ENCODE results near the gene CDON. TPM values are rescaled to one million over a fixed set of nuclear protein-coding genes. Genes with fewer than 3 reads are reported as not detected.

Gene CDON
- total RNA-seq, 1 experiment from 2014 or later = 17.1 TPM

DNA sequence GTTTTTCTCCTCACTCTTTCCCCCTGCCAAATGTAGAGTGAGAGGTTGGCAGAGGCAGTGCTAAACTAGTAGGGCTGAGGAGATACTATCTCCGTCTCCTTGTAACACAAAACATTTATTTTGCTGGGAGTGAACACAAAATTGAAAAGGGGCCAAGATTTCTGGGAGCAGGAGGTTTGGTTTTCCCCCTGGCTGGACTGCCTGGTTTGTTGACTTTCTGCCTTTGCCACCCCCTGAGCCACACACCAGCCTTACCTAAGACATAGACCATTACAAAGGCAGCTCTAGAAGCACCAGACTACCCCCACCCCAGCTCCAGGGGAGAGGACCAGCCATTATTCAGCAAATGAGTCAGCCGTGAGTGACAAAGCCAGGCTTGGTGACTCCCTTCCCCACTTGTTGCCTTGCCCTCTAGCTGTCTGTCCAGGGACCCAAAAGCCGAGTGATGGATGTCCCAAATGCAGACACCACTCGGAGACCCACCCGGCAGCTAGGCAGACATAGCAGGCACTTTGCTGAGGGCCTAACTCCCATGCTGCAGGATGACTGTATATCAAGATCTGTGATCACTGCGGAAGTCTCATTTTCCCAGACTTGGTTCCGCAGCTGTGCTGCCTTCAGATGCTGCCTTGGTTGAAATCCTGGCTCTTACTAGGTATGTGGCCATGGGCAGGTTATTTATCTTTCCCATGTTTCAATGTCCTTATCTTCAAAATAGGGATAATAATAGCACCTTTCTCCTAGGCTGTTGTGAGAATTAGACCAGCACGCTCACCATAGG, 17.7 kb upstream of the CDON start:
- TF ChIP-seq POLR2AphosphoS5 (IDR thresholded peaks at IDR 0.05; ENCODE audit: low read depth, low read length) = no peak
- no peak for TF ChIP-seq SIN3A (IDR thresholded peaks at IDR 0.05; ENCODE audit: borderline replicate concordance, insufficient read depth, low read depth, low read length)
- TF ChIP-seq, protein P1, sequence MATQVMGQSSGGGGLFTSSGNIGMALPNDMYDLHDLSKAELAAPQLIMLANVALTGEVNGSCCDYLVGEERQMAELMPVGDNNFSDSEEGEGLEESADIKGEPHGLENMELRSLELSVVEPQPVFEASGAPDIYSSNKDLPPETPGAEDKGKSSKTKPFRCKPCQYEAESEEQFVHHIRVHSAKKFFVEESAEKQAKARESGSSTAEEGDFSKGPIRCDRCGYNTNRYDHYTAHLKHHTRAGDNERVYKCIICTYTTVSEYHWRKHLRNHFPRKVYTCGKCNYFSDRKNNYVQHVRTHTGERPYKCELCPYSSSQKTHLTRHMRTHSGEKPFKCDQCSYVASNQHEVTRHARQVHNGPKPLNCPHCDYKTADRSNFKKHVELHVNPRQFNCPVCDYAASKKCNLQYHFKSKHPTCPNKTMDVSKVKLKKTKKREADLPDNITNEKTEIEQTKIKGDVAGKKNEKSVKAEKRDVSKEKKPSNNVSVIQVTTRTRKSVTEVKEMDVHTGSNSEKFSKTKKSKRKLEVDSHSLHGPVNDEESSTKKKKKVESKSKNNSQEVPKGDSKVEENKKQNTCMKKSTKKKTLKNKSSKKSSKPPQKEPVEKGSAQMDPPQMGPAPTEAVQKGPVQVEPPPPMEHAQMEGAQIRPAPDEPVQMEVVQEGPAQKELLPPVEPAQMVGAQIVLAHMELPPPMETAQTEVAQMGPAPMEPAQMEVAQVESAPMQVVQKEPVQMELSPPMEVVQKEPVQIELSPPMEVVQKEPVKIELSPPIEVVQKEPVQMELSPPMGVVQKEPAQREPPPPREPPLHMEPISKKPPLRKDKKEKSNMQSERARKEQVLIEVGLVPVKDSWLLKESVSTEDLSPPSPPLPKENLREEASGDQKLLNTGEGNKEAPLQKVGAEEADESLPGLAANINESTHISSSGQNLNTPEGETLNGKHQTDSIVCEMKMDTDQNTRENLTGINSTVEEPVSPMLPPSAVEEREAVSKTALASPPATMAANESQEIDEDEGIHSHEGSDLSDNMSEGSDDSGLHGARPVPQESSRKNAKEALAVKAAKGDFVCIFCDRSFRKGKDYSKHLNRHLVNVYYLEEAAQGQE (IDR thresholded peaks at IDR 0.05; ENCODE audit: insufficient read depth in 1 of 2, low read depth in 2 of 2, low read length in 1 of 2) = no peak
- TF ChIP-seq, protein P2, sequence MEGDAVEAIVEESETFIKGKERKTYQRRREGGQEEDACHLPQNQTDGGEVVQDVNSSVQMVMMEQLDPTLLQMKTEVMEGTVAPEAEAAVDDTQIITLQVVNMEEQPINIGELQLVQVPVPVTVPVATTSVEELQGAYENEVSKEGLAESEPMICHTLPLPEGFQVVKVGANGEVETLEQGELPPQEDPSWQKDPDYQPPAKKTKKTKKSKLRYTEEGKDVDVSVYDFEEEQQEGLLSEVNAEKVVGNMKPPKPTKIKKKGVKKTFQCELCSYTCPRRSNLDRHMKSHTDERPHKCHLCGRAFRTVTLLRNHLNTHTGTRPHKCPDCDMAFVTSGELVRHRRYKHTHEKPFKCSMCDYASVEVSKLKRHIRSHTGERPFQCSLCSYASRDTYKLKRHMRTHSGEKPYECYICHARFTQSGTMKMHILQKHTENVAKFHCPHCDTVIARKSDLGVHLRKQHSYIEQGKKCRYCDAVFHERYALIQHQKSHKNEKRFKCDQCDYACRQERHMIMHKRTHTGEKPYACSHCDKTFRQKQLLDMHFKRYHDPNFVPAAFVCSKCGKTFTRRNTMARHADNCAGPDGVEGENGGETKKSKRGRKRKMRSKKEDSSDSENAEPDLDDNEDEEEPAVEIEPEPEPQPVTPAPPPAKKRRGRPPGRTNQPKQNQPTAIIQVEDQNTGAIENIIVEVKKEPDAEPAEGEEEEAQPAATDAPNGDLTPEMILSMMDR (IDR thresholded peaks at IDR 0.05) = no peak
- no peak for TF ChIP-seq TCF7L2 (IDR thresholded peaks at IDR 0.05; ENCODE audit: low read depth, low read length)
- no peak overlapping the region for H3K27ac ChIP-seq (ENCODE audit: low read length)
- intact Hi-C loops (cut with micrococcal nuclease; ENCODE audit: unreplicated experiment) (no loop called here), in situ Hi-C loops (cut with HindIII; ENCODE audit: low pct_unique_long_range_greater_than_20kb, low sequenced_read_pairs) (loop anchor here (25.0 kb wide), 1 partner anchor 168 kb away; the partner anchor contains the start of genes DDX25 and PUS3)
- no TSS peak for BruUV-seq (replicated peaks)
- ATAC-seq (peak; percentile 67), DNase-seq (ENCODE audit: low read depth, low spot score) (no peak)
- no peaks in the 10 kb centered on the region for H3K27me3 ChIP-seq (ENCODE audit: control insufficient read depth, insufficient read depth, low read length)
- ChIA-PET POLR2A (interaction anchor here (1.1 kb wide), 1 partner anchor 9 kb away, joined by 7 read pairs; no protein-coding TSS in a partner anchor), CTCF (no interaction called here)
- H3K36me3 ChIP-seq (ENCODE audit: control insufficient read depth, insufficient read depth, low read length) = no peaks in the 10 kb centered on the region
- peaks cover 7% of the 10 kb centered on the region; the same call in 1 of the 2 replicates for H3K4me1 ChIP-seq (ENCODE audit: control insufficient read depth, insufficient read depth, low read length)
- no peaks in the 10 kb centered on the region for H3K9me3 ChIP-seq (ENCODE audit: control insufficient read depth, insufficient read depth, low read depth, low read length)
- H3K4me3 ChIP-seq (ENCODE audit: low read depth in 2 of 2, low read length in 2 of 2) = no peak overlapping the region

DNA sequence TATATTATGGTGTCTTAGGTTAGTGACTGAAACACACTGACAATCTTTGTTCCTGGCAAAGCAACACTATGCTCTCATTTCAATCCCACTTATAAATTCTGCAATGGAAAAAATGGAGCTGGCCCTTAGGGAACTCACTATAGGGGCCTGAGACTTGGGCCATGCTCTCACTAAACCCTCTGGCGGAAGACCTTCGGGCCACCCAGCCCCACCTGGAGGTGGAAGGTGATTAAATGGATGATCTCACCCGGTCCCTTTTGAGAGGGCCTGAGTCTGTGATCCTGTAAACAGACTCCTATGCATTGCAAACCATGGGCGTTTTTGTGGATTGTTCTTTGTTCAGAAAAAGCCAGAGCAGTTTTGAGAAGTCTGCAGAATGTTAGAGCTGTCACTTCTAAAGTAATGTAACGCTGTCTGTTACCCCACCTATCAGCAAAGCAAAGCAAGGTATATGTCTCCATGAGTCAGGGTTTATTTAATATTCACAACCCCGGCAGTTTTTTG, 17.0 kb upstream of the CDON start:
- in situ Hi-C loops (cut with HindIII; ENCODE audit: low pct_unique_long_range_greater_than_20kb, low sequenced_read_pairs) = loop anchor here (25.0 kb wide), 1 partner anchor 167 kb away; the partner anchor contains the start of genes DDX25 and PUS3
- CTCF ChIA-PET = interaction anchor here (0.6 kb wide), 2 partner anchors 12 to 204 kb away, joined by 3 read pairs; no protein-coding TSS in a partner anchor
- H3K27ac ChIP-seq (ENCODE audit: low read length) = no peak overlapping the region; the same call in 1 of the 2 replicates
- intact Hi-C loops (cut with micrococcal nuclease; ENCODE audit: unreplicated experiment) = no loop called here
- POLR2A ChIA-PET = interaction anchor here (1.1 kb wide), 1 partner anchor 10 kb away, joined by 7 read pairs; no protein-coding TSS in a partner anchor
- BruUV-seq (replicated peaks) = no TSS peak
- no peak overlapping the region for H3K4me3 ChIP-seq (ENCODE audit: low read depth in 2 of 2, low read length in 2 of 2)
- no peaks in the 10 kb centered on the region for H3K27me3 ChIP-seq (ENCODE audit: control insufficient read depth, insufficient read depth, low read length)
- no peaks in the 10 kb centered on the region for H3K9me3 ChIP-seq (ENCODE audit: control insufficient read depth, insufficient read depth, low read depth, low read length)
- peaks cover 7% of the 10 kb centered on the region; the same call in 1 of the 2 replicates for H3K4me1 ChIP-seq (ENCODE audit: control insufficient read depth, insufficient read depth, low read length)
- TF ChIP-seq TCF7L2 (IDR thresholded peaks at IDR 0.05; ENCODE audit: low read depth, low read length) (no peak), POLR2AphosphoS5 (IDR thresholded peaks at IDR 0.05; ENCODE audit: low read depth, low read length) (no peak), SIN3A (IDR thresholded peaks at IDR 0.05; ENCODE audit: borderline replicate concordance, insufficient read depth, low read depth, low read length) (no peak)
- TF ChIP-seq, protein P1 (IDR thresholded peaks at IDR 0.05; ENCODE audit: insufficient read depth in 1 of 2, low read depth in 2 of 2, low read length in 1 of 2) = no peak
- TF ChIP-seq, protein P2 (IDR thresholded peaks at IDR 0.05) = no peak
- DNase-seq (ENCODE audit: low read depth, low spot score) = no peak
- H3K36me3 ChIP-seq (ENCODE audit: control insufficient read depth, insufficient read depth, low read length) = no peaks in the 10 kb centered on the region
- peak; percentile 50 for ATAC-seq

All from Panc1 (cell line).